Measurements from ENCODE around the gene RHEBL1.

DNA sequence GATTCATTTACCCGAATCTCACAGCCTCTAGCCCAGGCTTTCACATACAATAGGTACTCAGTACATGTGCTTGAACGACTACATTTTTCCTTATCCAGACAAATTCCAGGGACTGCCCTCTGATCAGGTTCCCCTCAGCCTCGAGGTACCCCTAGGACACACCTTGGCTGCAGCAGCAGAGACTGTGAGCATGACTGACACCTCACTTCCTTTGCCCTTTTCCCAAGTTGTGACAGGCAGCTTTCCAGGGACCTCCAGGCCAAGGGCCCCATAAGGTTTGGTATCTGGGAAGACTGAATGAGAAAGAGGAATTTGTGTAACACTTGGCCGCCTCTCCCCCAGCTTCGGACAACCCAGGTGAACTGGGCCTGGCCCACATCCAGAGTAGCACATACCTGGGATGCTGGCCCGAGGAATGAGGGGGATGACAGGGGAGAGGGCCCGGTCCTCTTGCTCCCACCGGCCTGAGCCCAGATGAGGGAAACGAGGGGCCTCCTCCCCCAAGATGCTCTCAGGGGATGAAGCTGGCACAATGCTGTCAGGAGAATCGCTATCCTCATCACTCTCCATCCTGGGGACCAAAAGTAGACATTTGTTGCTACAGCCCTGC, 41.0 kb downstream of the RHEBL1 start:
- TF ChIP-seq, protein P1, sequence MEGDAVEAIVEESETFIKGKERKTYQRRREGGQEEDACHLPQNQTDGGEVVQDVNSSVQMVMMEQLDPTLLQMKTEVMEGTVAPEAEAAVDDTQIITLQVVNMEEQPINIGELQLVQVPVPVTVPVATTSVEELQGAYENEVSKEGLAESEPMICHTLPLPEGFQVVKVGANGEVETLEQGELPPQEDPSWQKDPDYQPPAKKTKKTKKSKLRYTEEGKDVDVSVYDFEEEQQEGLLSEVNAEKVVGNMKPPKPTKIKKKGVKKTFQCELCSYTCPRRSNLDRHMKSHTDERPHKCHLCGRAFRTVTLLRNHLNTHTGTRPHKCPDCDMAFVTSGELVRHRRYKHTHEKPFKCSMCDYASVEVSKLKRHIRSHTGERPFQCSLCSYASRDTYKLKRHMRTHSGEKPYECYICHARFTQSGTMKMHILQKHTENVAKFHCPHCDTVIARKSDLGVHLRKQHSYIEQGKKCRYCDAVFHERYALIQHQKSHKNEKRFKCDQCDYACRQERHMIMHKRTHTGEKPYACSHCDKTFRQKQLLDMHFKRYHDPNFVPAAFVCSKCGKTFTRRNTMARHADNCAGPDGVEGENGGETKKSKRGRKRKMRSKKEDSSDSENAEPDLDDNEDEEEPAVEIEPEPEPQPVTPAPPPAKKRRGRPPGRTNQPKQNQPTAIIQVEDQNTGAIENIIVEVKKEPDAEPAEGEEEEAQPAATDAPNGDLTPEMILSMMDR (IDR thresholded peaks at IDR 0.05) = no peak
- no peak for TF ChIP-seq POLR2A (IDR thresholded peaks at IDR 0.05)

All from body of pancreas (tissue), 4 donors.